Left forelimb (tissue), 1 donor: ENCODE data around the gene MLEC.
"Not testable (repeated sequence)": the region's sequence is repeated elsewhere in the genome, so short reads cannot be mapped to it uniquely, and the experiment has no call there.

Experiments used
- DNase-seq: peaks from one replicate; pipeline ENCODE4 v3.0.0-alpha.2; 2018; ENCODE audit warnings: low spot score

Gene MLEC

GRCh38 chr12:120720987-120721801 is 34.2 kb downstream of the MLEC start:
- DNase-seq: no peak

GRCh38 chr12:120721866-120722265 is 34.9 kb downstream of the MLEC start:
- no peak for DNase-seq

GRCh38 chr12:120722784-120723183 is 35.8 kb downstream of the MLEC start:
- no peak for DNase-seq

- no peak for DNase-seq
Observed at GRCh38 chr12:120724720-120725119, 37.8 kb downstream of the MLEC start.

- DNase-seq: no peak
Observed at GRCh38 chr12:120725151-120725658, 38.3 kb downstream of the MLEC start.

GRCh38 chr12:120725659-120726509 is 38.9 kb downstream of the MLEC start, which contains the start of gene ACADS:
Gene ACADS (plus strand): TSS chr12:120725826. CDS start chr12:120725886, 60 bp downstream.
- peak; percentile 89 for DNase-seq

- no peak for DNase-seq
Observed at GRCh38 chr12:120726510-120726793, 39.5 kb downstream of the MLEC start.

- no peak for DNase-seq
Observed at GRCh38 chr12:120726961-120727360, 40.0 kb downstream of the MLEC start.

- not testable (repeated sequence) for DNase-seq
Observed at GRCh38 chr12:120732198-120732597, 45.2 kb downstream of the MLEC start.

- DNase-seq: no peak
Observed at GRCh38 chr12:120733574-120733973, 46.6 kb downstream of the MLEC start.

- DNase-seq: no peak
Observed at GRCh38 chr12:120734210-120734609, 47.3 kb downstream of the MLEC start.

- DNase-seq: no peak
Observed at GRCh38 chr12:120735181-120735580, 48.2 kb downstream of the MLEC start.

- DNase-seq: no peak
Observed at GRCh38 chr12:120736404-120737331, 49.7 kb downstream of the MLEC start.

- DNase-seq: no peak
Observed at GRCh38 chr12:120737557-120738251, 50.8 kb downstream of the MLEC start.

GRCh38 chr12:120738252-120739030 is 51.5 kb downstream of the MLEC start:
- DNase-seq: no peak

- no peak for DNase-seq
Observed at GRCh38 chr12:120739031-120739762, 52.2 kb downstream of the MLEC start.

GRCh38 chr12:120739821-120740613 is 53.1 kb downstream of the MLEC start:
- DNase-seq: no peak

GRCh38 chr12:120740871-120741270 is 53.9 kb downstream of the MLEC start:
- DNase-seq: no peak
